Mucosa of rectum (tissue), 2 donors: ENCODE measurements around the gene VIPR1.
A peak's percentile ranks its signal among the peaks of the same experiment; 100 is the strongest.

ENCODE experiments used
- H3K27ac ChIP-seq, 2 donors: one replicate each; pipeline ENCODE4 v1.7.0; 2013; ENCODE audit warnings: inconsistent platforms in 2 of 2, low read depth in 2 of 2, low read length in 2 of 2
- H3K27me3 ChIP-seq, 2 donors: one replicate each; pipeline ENCODE4 v1.7.0; 2013; ENCODE audit warnings: low read length in 2 of 2; ENCODE audit not compliant: control insufficient read depth in 2 of 2, insufficient read depth in 2 of 2
- H3K36me3 ChIP-seq, 2 donors: one replicate each; pipeline ENCODE4 v1.7.0; 2013; ENCODE audit warnings: low read length in 2 of 2; ENCODE audit not compliant: control insufficient read depth in 2 of 2, insufficient read depth in 2 of 2
- H3K4me1 ChIP-seq, 2 donors: one replicate each; pipeline ENCODE4 v1.7.0; 2013; ENCODE audit warnings: low read length in 2 of 2, mild to moderate bottlenecking in 1 of 2; ENCODE audit not compliant: control insufficient read depth in 2 of 2, insufficient read depth in 2 of 2
- H3K4me3 ChIP-seq, 2 donors: one replicate each; pipeline ENCODE4 v1.7.0; 2013; ENCODE audit warnings: low read length in 2 of 2
- H3K9ac ChIP-seq, 2 donors: one replicate each; pipeline ENCODE4 v1.7.0; 2013; ENCODE audit warnings: low read length in 2 of 2, low read depth in 1 of 2, mild to moderate bottlenecking in 1 of 2
- H3K9me3 ChIP-seq, 2 donors: one replicate each; pipeline ENCODE4 v1.7.0; 2013; ENCODE audit warnings: low read length in 2 of 2; ENCODE audit not compliant: control insufficient read depth in 2 of 2
- donor health status: healthy.
- donor health status: Normal muscosa, but diverticular disease.

Gene VIPR1

DNA sequence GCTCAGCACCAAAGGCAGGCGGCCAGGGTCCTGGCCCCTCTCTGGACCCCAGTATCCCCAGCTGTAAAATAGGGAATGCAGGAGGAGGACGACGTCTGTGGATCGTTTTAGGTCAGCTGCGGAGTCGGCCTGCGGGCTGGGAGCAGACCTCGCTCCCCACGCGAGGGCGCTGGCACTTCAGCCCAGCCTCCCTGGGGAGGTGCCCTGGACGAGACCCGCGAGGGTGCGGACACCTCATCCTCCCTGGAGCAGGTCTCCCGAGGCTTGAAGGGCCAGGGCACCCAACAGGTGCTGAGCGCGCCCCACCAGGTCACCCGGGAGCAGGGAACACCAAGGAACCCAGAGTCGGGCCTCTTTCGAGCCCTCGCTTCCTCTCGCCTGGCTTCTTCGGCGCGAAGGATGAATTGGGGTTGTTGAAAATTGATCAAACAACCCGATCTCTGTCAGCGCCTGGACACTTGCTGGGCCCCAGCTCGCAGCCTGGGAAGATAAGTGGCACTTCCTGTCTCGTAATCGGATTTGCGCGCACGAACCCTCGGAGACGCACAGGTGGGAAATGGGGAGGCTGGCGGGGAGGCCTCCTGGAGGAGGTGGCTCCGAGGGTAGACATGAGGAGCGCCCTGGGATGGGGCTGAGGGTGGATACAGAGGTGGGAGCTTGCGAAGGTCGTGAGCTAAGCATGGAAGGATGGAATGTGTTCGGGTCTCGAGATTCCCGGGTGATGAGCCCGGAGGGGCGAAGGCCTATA is 588 bp upstream of the VIPR1 start:
- no peaks in the 10 kb centered on the region for H3K9me3 ChIP-seq
- peak overlapping the region; percentile 61 to 86 for H3K9ac ChIP-seq
- H3K27me3 ChIP-seq: peaks cover 32 to 37% of the 10 kb centered on the region in 2 donors
- H3K4me3 ChIP-seq: peak overlapping the region; percentile 69 to 85
- H3K27ac ChIP-seq: peak overlapping the region; percentile 79
- H3K36me3 ChIP-seq: no peaks in the 10 kb centered on the region
- peaks cover 36 to 54% of the 10 kb centered on the region in 2 donors for H3K4me1 ChIP-seq

DNA sequence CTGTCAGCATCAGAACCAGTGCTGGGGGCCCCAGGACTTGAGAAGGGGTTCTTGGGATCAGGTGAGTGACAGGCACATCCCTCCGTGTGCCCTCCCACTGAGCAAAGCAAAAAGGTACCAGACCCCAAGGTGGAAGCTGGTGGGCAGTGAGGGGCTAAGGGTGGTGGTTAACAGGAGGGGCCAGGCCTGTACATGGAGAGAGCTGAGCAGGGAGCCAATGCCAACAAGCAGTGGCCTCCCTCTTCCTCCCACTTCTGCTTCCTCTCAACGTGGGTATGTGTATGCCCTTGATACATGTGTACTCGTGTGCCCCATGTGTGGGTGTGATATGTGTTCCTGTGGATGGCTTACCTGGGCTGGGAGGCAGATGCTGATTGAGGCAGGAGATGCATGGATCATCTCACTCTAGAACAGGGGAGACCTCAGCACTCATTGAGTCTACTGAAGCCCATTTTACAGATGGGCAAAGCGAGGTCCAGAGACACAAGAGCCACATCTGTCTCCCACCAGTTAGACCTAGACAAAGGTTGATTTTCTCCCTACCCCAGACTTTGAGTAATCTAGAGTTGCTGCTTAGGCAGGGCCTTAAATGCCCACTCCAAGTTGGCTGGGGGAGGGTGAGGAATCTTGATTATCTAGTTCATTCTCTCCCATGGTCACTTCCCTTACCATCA is 945 bp downstream of the VIPR1 start:
- H3K36me3 ChIP-seq: no peaks in the 10 kb centered on the region
- H3K9me3 ChIP-seq: no peaks in the 10 kb centered on the region
- peaks cover 42 to 61% of the 10 kb centered on the region in 2 donors for H3K4me1 ChIP-seq
- peaks cover 30 to 31% of the 10 kb centered on the region in 2 donors for H3K27me3 ChIP-seq
- peak overlapping the region; percentile 77 to 86 for H3K9ac ChIP-seq
- peak overlapping the region; percentile 79 to 85 for H3K4me3 ChIP-seq
- H3K27ac ChIP-seq: peak overlapping the region; percentile 92 to 99

DNA sequence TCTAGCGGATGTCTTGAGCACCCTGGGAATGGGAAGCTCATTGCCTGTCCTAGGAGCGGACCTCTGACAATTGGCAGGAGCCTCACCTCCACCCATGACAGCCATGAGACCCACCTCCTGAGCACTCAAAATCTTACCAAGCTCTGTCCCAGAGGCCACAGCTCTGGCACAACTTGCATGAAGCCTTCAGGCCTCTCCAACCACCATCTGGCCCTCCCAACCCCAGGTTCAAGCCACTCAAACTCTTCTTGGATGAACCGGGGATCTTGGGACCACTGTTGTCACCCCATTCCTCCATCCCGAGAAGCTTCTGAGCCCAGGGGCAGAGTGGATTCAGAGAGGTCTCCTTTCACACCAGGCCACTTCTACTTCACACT is 1.5 kb downstream of the VIPR1 start:
- peak overlapping the region; percentile 79 to 85 for H3K4me3 ChIP-seq
- peaks cover 25% of the 10 kb centered on the region in 2 donors for H3K27me3 ChIP-seq
- peak overlapping the region; percentile 61 to 86 for H3K9ac ChIP-seq
- no peaks in the 10 kb centered on the region for H3K36me3 ChIP-seq
- H3K27ac ChIP-seq: peak overlapping the region; percentile 92 to 99
- H3K9me3 ChIP-seq: no peaks in the 10 kb centered on the region
- H3K4me1 ChIP-seq: peaks cover 48 to 67% of the 10 kb centered on the region in 2 donors

DNA sequence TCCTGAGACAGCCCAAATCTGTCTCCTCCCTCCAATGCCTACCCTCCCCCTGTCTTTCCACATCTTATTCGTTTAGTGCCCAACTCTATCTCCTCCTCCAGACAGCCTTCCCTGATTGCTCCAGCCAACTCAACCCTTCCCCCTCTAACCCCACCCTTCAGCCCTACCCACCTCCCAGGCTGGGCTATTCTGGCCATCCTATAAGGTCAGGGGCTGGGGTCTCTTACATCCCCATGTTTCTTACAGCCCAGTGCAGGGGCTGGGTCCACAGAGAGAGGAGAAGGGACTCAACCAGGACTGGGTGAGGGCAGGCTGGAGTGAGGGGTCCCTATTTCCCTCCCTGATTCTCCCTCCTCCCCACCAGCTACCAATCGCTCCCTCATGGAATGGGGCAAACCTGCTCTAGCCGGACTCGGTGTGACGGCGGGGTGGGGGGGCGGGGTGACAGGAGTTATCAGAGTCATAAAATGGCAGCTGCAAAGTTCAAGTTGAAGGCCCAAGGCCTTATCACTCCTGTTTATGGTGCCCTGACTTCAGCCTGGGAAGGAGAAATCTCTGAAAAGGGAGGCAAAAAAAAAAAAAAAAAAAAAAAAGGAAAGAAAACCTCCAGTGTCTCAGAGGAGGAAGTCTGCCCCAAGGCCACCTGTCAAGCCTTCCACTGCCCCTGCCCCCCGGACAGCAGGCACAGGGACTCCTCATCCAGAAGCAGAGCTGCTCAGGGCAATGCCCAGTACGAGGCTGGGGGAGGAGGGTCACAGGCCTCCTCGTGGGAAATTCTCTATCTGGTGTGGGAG is 2.1 kb downstream of the VIPR1 start:
- Histone ChIP-seq H3K36me3 (no peaks in the 10 kb centered on the region), H3K27me3 (peaks cover 19 to 20% of the 10 kb centered on the region in 2 donors), H3K9me3 (no peaks in the 10 kb centered on the region), H3K4me1 (peaks cover 54 to 73% of the 10 kb centered on the region in 2 donors), H3K9ac (peak overlapping the region; percentile 61 to 86), H3K27ac (peak overlapping the region; percentile 92 to 99), H3K4me3 (peak overlapping the region; percentile 79 to 85)

DNA sequence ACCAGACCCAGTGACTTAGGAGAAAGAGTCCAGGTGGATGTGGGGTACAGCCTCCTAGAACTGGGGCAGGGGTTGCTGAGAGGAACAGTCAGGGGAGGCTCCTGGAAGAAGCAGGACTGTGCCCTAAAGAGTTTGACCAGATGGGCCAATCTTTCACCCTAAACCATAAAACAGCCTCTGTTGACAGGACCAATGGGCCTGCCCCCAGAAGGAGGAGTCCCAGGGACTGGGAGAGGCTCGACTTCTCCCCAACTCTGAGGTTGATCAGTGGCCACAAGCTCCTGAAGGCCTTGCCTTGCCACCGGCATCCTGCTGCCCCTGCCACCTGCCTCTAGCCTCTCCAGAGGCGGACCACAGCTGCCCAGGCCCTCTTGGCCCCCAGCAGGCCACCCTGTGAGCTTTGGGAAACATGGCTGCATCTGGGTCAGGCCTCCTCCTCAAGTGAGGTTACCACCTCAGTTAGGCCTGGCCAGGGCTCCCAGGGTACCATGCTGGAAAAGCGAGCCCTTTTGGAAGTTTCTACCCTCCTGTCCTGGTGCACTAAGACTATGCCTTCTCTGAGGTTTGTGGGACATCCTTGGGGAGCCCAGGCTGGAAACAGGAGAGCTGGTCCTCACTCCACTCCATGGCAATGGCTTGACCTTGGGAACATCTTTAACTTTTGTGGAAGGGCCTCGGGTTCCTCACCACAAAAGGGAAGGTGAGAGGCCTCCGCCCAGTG is 2.8 kb downstream of the VIPR1 start:
- Histone ChIP-seq H3K4me1 (peaks cover 60 to 80% of the 10 kb centered on the region in 2 donors), H3K9me3 (no peaks in the 10 kb centered on the region), H3K27ac (peak overlapping the region; percentile 92 to 99), H3K27me3 (peaks cover 13 to 14% of the 10 kb centered on the region in 2 donors), H3K36me3 (no peaks in the 10 kb centered on the region), H3K4me3 (peak overlapping the region; percentile 47 to 57), H3K9ac (peak overlapping the region; percentile 60 to 82)

DNA sequence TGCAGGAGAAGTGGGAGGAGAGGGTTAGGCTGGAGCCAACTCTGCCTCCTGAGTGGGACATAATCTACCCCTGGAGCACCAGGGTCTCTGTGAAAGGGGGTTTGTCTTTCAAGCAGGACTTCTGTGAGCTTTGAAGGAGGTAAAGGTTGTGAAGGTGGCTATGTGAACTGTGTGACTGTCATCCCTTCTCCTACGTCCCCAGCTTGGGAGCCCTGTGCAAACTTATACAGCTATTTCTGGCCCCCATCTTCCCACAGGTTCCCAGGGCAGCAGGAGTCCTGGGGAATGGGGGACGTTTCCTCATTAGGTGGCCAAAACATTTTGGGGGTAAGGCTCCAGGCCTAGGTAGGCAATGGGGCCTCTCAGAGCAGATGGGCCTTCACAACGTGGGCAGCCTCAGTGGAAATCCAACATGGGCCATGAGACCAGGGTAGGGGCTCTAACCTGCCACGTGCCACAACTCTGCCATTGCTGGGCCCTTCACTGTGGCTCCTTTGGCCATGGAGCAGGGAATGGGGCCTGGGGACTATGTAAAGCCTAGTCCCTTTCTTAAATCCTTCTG is 3.5 kb downstream of the VIPR1 start:
- H3K27ac ChIP-seq: peak overlapping the region; percentile 92 to 99
- peaks cover 67 to 87% of the 10 kb centered on the region in 2 donors for H3K4me1 ChIP-seq
- peak overlapping the region; percentile 47 to 57 for H3K4me3 ChIP-seq
- peaks cover 7 to 8% of the 10 kb centered on the region in 2 donors for H3K27me3 ChIP-seq
- H3K9me3 ChIP-seq: no peaks in the 10 kb centered on the region
- no peaks in the 10 kb centered on the region for H3K36me3 ChIP-seq
- H3K9ac ChIP-seq: peak overlapping the region; percentile 57 to 82

DNA sequence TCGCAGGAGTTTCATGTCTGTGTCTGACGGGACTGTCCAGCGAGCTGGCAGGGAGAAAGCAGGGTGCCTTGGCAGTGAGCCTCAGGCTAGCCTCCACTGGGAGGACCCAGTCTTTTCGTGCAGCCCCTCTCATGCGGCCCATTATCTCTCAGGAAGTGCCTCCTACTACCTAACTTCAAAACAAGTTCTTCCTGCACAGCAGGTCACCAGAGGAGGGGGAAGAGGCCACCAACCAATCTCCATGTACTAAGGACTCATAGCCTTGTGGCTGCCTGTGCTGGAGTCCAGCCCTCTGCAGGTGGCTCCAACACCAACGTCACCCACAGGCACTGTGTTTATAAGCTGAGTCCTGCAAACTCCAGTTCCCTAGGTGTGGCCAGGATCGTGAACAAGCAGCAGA is 4.8 kb downstream of the VIPR1 start:
- Histone ChIP-seq H3K9ac (peak overlapping the region; percentile 27 to 56), H3K27ac (peak overlapping the region; percentile 92 to 99), H3K4me3 (peak overlapping the region; percentile 21 to 53), H3K27me3 (no peaks in the 10 kb centered on the region), H3K9me3 (no peaks in the 10 kb centered on the region), H3K36me3 (peaks cover 0 to 5% of the 10 kb centered on the region in 2 donors), H3K4me1 (peaks cover 62 to 88% of the 10 kb centered on the region in 2 donors)

DNA sequence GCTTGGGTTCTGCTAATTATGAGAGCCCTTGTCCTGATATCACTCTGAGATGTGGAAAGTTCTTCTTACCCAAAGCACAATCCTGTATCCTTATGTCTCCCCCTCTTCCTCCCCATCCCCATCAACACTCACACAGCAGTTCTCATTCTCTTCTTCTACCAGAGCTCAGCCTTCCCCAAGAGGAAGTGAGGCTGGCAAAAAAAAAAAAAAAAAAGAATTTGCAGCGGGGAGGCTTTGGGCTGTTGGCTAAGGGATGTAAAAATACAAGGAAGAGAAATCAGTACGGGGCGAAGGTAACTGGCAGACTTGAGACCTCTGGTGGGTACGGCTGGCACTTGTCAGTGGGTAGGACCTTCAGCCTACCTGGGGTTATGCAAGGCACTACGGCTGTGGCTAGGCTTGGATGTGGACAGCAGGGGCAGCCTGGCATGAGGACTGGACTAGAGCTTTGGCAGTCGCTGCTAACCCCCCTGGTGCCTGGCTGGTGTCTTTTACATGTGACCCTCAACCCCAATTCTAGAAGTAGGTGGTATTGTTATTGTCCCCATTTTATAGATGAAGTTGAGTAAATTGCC is 5.4 kb downstream of the VIPR1 start:
- no peaks in the 10 kb centered on the region for H3K27me3 ChIP-seq
- peak overlapping the region; percentile 92 to 99 for H3K27ac ChIP-seq
- peaks cover 62 to 91% of the 10 kb centered on the region in 2 donors for H3K4me1 ChIP-seq
- peaks cover 0 to 5% of the 10 kb centered on the region in 2 donors for H3K36me3 ChIP-seq
- H3K9me3 ChIP-seq: no peaks in the 10 kb centered on the region
- H3K4me3 ChIP-seq: peak overlapping the region; percentile 2 to 53
- H3K9ac ChIP-seq: peak overlapping the region; percentile 27 to 56

DNA sequence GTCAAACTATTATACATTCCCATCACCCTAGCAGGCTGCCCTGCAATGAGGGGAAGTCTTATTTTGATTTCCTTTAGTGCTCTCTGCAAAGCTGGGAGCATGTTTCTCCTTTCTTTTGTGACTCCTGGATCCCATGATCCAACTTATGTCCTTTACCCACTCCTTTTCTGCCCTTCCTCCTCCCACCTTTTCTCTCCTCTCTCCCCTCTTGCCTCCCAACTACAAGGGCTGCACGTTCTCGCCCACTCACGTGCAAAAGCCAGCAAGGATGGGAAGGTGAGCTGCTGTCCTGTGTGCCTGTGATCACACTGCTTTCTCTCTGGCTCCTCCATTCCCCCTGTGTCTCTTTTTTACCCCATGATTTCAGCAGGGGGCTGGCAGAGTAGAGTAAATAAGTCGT is 6.1 kb downstream of the VIPR1 start:
- H3K9ac ChIP-seq: peak overlapping the region in 1 of 2 donors; percentile 56
- H3K27ac ChIP-seq: peak overlapping the region; percentile 92 to 99
- H3K9me3 ChIP-seq: no peaks in the 10 kb centered on the region
- peaks cover 62 to 89% of the 10 kb centered on the region in 2 donors for H3K4me1 ChIP-seq
- no peaks in the 10 kb centered on the region for H3K27me3 ChIP-seq
- H3K4me3 ChIP-seq: peak overlapping the region in 1 of 2 donors; percentile 13
- H3K36me3 ChIP-seq: peaks cover 3 to 7% of the 10 kb centered on the region in 2 donors
